H9 (cell line): ENCODE measurements around the gene SMIM10. TPM values are rescaled to one million over a fixed set of nuclear protein-coding genes. Genes with fewer than 3 reads are reported as not detected.

Source experiments
- DNase-seq: peaks from one replicate; pipeline ENCODE4 v3.0.0-alpha.2; 2017
- H2AFZ ChIP-seq: one replicate; pipeline ENCODE4 v1.6.1; 2013; ENCODE audit warnings: mild to moderate bottlenecking, low read length, control low read depth, moderate library complexity
- H2AK5ac ChIP-seq: 2 replicates; pipeline ENCODE4 v1.6.1; 2013; ENCODE audit warnings: low read length, control low read depth, mixed read lengths; ENCODE audit not compliant: insufficient read length
- H2BK120ac ChIP-seq: one replicate; pipeline ENCODE4 v1.6.1; 2013; ENCODE audit warnings: low read depth, mild to moderate bottlenecking, low read length, control low read depth, inconsistent platforms; ENCODE audit not compliant: poor library complexity, severe bottlenecking
- H2BK12ac ChIP-seq: 2 replicates; pipeline ENCODE4 v1.6.1; 2013; ENCODE audit warnings: low read length, control low read depth, mixed read lengths, low read depth; ENCODE audit not compliant: insufficient read length
- H2BK15ac ChIP-seq: 2 replicates; pipeline ENCODE4 v1.6.1; 2013; ENCODE audit warnings: low read depth, low read length, control low read depth
- H2BK20ac ChIP-seq: one replicate; pipeline ENCODE4 v1.6.1; 2013; ENCODE audit warnings: low read depth, mild to moderate bottlenecking, low read length, control low read depth, inconsistent platforms; ENCODE audit not compliant: poor library complexity, severe bottlenecking
- H2BK5ac ChIP-seq: 2 replicates; pipeline ENCODE4 v1.6.1; 2013; ENCODE audit warnings: low read length, control low read depth, mixed read lengths; ENCODE audit not compliant: insufficient read length
- H3K14ac ChIP-seq: 2 replicates; pipeline ENCODE4 v1.6.1; 2013; ENCODE audit warnings: low read length, control low read depth; ENCODE audit not compliant: insufficient read depth
- H3K18ac ChIP-seq: 2 replicates; pipeline ENCODE4 v1.6.1; 2013; ENCODE audit warnings: low read depth, mild to moderate bottlenecking, mixed read lengths, low read length, control low read depth; ENCODE audit not compliant: insufficient read length
- H3K23ac ChIP-seq: 2 replicates; pipeline ENCODE4 v1.6.1; 2013; ENCODE audit warnings: low read length, control low read depth, mixed read lengths, low read depth; ENCODE audit not compliant: insufficient read length
- H3K23me2 ChIP-seq: 2 replicates; pipeline ENCODE4 v1.6.1; 2013; ENCODE audit warnings: low read depth, mild to moderate bottlenecking, mixed read lengths, low read length, control low read depth; ENCODE audit not compliant: insufficient read length, poor library complexity, severe bottlenecking
- H3K27ac ChIP-seq: 2 replicates; pipeline ENCODE4 v1.5.1; 2013; ENCODE audit warnings: low read length, control low read depth, mixed read lengths, low read depth; ENCODE audit not compliant: insufficient read length
- H3K27me3 ChIP-seq: 2 replicates; pipeline ENCODE4 v1.6.1; 2013; ENCODE audit warnings: low read length, control low read depth, inconsistent platforms; ENCODE audit not compliant: insufficient read depth
- H3K4ac ChIP-seq: 2 replicates; pipeline ENCODE4 v1.6.1; 2013; ENCODE audit warnings: low read depth, mild to moderate bottlenecking, control low read depth, inconsistent platforms, low read length, moderate library complexity
- H3K4me1 ChIP-seq: 2 replicates; pipeline ENCODE4 v1.6.1; 2013; ENCODE audit warnings: low read length, control low read depth, inconsistent platforms; ENCODE audit not compliant: insufficient read depth
- H3K4me2 ChIP-seq: 2 replicates; pipeline ENCODE4 v1.6.1; 2013; ENCODE audit warnings: low read length, control low read depth, mixed read lengths; ENCODE audit not compliant: insufficient read length, insufficient read depth
- H3K56ac ChIP-seq: 2 replicates; pipeline ENCODE4 v1.6.1; 2013; ENCODE audit warnings: low read depth, mild to moderate bottlenecking, mixed read lengths, low read length, control low read depth; ENCODE audit not compliant: insufficient read length
- H3K79me1 ChIP-seq: 2 replicates; pipeline ENCODE4 v1.6.1; 2013; ENCODE audit warnings: low read depth, mild to moderate bottlenecking, moderate library complexity, low read length, control low read depth, inconsistent platforms; ENCODE audit not compliant: insufficient read depth, poor library complexity, severe bottlenecking
- H3K79me2 ChIP-seq: 2 replicates; pipeline ENCODE4 v1.6.1; 2013; ENCODE audit warnings: low read length, control low read depth, inconsistent platforms; ENCODE audit not compliant: insufficient read depth
- H3K9ac ChIP-seq: 2 replicates; pipeline ENCODE4 v1.6.1; 2013; ENCODE audit warnings: low read length, control low read depth, mixed read lengths; ENCODE audit not compliant: insufficient read length; ENCODE audit errors: extremely low read depth
- H3K9me3 ChIP-seq: one replicate; pipeline ENCODE4 v1.6.1; 2013; ENCODE audit warnings: low read depth, low read length, inconsistent platforms; ENCODE audit not compliant: control insufficient read depth
- H3T11ph ChIP-seq: one replicate; pipeline ENCODE4 v1.6.1; 2013; ENCODE audit warnings: mild to moderate bottlenecking, low read length, control low read depth, inconsistent platforms
- H4K20me1 ChIP-seq: one replicate; pipeline ENCODE4 v1.6.1; 2013; ENCODE audit not compliant: control insufficient read depth, insufficient read length, insufficient read depth
- H4K5ac ChIP-seq: 2 replicates; pipeline ENCODE4 v1.6.1; 2013; ENCODE audit warnings: low read depth, mild to moderate bottlenecking, mixed read lengths, low read length, control low read depth; ENCODE audit not compliant: insufficient read length
- H4K8ac ChIP-seq: replicated peaks from 2 replicates; pipeline ENCODE4 v1.6.1; 2013; ENCODE audit warnings: low read length, control low read depth, mixed read lengths, low read depth; ENCODE audit not compliant: insufficient read length
- H4K91ac ChIP-seq: 2 replicates; pipeline ENCODE4 v1.6.1; 2013; ENCODE audit warnings: low read depth, mild to moderate bottlenecking, moderate library complexity, mixed read lengths, low read length, control low read depth; ENCODE audit not compliant: insufficient read length
- H3K27ac Mint-ChIP-seq, 3 experiments: 2 replicates in 2 of 3; 3 replicates in 1 of 3; pipeline ENCODE4 v1.8.0; 2020 to 2021; ENCODE audit warnings: mixed read lengths in 3 of 3, mild to moderate bottlenecking in 1 of 3, moderate library complexity in 1 of 3
- H3K27me3 Mint-ChIP-seq: 2 replicates; pipeline ENCODE4 v1.8.0; 2021; ENCODE audit warnings: low read depth, mild to moderate bottlenecking, moderate library complexity, mixed read lengths
- H3K36me3 Mint-ChIP-seq, 3 experiments: 2 replicates in 2 of 3; 3 replicates in 1 of 3; pipeline ENCODE4 v1.8.0; 2020 to 2021; ENCODE audit warnings: low read depth in 3 of 3, mixed read lengths in 3 of 3; ENCODE audit not compliant: insufficient read depth in 1 of 3
- H3K4me1 Mint-ChIP-seq, 2 experiments: 2 replicates each; pipeline ENCODE4 v1.8.0; 2020; ENCODE audit warnings: mixed read lengths in 2 of 2
- H3K4me3 Mint-ChIP-seq, 2 experiments: 2 replicates in 1 of 2; 3 replicates in 1 of 2; pipeline ENCODE4 v1.8.0; 2020 to 2021; ENCODE audit warnings: mild to moderate bottlenecking in 2 of 2, mixed read lengths in 2 of 2, moderate library complexity in 1 of 2
- H3K9me3 Mint-ChIP-seq, 2 experiments: 2 replicates in 1 of 2; 3 replicates in 1 of 2; pipeline ENCODE4 v1.8.0; 2020; ENCODE audit warnings: mild to moderate bottlenecking in 2 of 2, mixed read lengths in 2 of 2, moderate library complexity in 1 of 2
- WGBS: extraction: QIAGEN DNeasy Blood & Tissue Kit; methylation state at CpG from one replicate; pipeline ENCODE4 v1.1.7; 2013; ENCODE audit warnings: missing lambda C conversion rate, low lambda C conversion rate, mixed read lengths; ENCODE audit not compliant: insufficient read length; ENCODE audit errors: extremely low coverage; 5-methylcytosine and 5-hydroxymethylcytosine counted together
- total RNA-seq: library from RNA; stranded (reverse); gene quantifications from 2 replicates; pipeline ENCODE4 v1.2.1, GENCODE V29; 2021
- TF ChIP-seq, protein P1 (sequence below): fragments of 200-600 bp; sonication (generic); conservative IDR thresholded peaks from 3 replicates; pipeline ENCODE4 v1.8.0; 2021; ENCODE audit warnings: antibody characterized with exemption, mild to moderate bottlenecking

The SMIM10 gene
- total RNA-seq, 1 experiment from 2014 or later: 1.2 TPM

DNA sequence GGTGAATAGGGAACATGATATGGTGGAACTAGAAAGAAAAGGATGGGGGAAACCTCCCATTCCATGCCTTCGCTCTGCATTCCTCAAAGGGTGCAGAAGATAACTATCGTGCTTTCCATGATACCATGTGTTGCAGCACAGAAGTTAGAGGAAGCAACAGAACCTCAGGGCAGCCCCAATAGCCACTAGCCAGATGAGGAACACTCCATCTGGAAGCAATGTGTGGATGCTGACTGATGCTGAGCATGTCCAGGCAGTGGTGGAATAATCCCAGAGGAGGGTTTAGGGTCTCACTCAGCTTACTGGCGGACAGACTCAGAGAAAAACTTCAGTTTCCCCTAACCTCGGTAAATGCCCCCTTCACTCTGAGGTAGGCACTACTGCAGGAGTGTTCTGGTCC is 7.5 kb downstream of the SMIM10 start:
- Histone ChIP-seq H4K20me1 (no peaks in the 10 kb centered on the region), H3K4me2 (no peak overlapping the region), H3K27me3 (no peaks in the 10 kb centered on the region), H2AFZ (no peak overlapping the region), H2BK120ac (no peak overlapping the region), H3K79me1 (no peaks in the 10 kb centered on the region), H3K4ac (no peak overlapping the region), H3T11ph (no peak overlapping the region), H3K23me2 (no peaks in the 10 kb centered on the region), H3K14ac (no peak overlapping the region), H2BK15ac (no peak overlapping the region), H3K9ac (no peak overlapping the region), H3K56ac (no peak overlapping the region), H3K23ac (no peak overlapping the region), H2BK5ac (no peak overlapping the region), H3K18ac (no peak overlapping the region), H2BK20ac (no peak overlapping the region), H4K91ac (no peak overlapping the region), H3K79me2 (no peaks in the 10 kb centered on the region), H3K27ac (no peak overlapping the region), H2AK5ac (no peak overlapping the region), H4K8ac (no peak overlapping the region), H3K9me3 (peaks cover 28% of the 10 kb centered on the region), H4K5ac (no peak overlapping the region), H3K4me1 (no peaks in the 10 kb centered on the region), H2BK12ac (no peak overlapping the region)
- no peaks in the 10 kb centered on the region for H3K27me3 Mint-ChIP-seq
- no peak overlapping the region for H3K27ac Mint-ChIP-seq
- TF ChIP-seq, protein P1, sequence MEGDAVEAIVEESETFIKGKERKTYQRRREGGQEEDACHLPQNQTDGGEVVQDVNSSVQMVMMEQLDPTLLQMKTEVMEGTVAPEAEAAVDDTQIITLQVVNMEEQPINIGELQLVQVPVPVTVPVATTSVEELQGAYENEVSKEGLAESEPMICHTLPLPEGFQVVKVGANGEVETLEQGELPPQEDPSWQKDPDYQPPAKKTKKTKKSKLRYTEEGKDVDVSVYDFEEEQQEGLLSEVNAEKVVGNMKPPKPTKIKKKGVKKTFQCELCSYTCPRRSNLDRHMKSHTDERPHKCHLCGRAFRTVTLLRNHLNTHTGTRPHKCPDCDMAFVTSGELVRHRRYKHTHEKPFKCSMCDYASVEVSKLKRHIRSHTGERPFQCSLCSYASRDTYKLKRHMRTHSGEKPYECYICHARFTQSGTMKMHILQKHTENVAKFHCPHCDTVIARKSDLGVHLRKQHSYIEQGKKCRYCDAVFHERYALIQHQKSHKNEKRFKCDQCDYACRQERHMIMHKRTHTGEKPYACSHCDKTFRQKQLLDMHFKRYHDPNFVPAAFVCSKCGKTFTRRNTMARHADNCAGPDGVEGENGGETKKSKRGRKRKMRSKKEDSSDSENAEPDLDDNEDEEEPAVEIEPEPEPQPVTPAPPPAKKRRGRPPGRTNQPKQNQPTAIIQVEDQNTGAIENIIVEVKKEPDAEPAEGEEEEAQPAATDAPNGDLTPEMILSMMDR: no peak
- H3K4me3 Mint-ChIP-seq: no peak overlapping the region
- peaks cover 0 to 2% of the 10 kb centered on the region in 2 experiments; a peak in 2 of 4 replicates for H3K4me1 Mint-ChIP-seq
- H3K9me3 Mint-ChIP-seq: peaks cover 0 to 35% of the 10 kb centered on the region in 2 experiments; a peak in 4 of 5 replicates
- H3K36me3 Mint-ChIP-seq: no peaks in the 10 kb centered on the region; a peak in 1 of 7 replicates
- WGBS: no CpG with 5 or more reads among the region's 4 CpGs
- no peak for DNase-seq
